Inflammatory macrophage treated with lipopolysaccharide for 4 hours (primary cell): ENCODE measurements around the gene SIGLEC9.

Experiments
- DNase-seq: peaks from one replicate; pipeline ENCODE4 v3.0.0-alpha.2; 2020

Gene SIGLEC9

DNA sequence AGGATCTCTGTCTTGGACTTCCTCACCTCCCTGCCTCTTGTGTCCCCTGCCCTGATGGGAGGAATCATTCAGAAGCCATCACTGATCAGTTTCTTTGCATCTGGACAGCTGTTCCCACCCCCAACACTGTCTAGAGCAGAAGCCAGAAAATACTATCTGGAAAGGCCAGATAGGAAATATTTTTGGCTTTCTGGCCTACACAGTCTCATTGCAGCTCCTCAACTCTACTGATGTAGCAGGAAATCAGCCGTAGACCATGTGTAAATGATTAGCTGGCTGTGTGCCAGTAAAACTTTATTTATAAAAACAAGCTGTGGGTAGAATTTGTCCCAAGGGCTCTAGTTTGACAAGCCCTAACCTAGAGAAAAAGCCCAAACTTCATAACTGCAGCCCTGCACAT is 23.0 kb downstream of the SIGLEC9 start:
- no peak for DNase-seq

GRCh38 chr19:51148580-51148979 is 23.9 kb downstream of the SIGLEC9 start:
- peak; percentile 58 for DNase-seq

DNA sequence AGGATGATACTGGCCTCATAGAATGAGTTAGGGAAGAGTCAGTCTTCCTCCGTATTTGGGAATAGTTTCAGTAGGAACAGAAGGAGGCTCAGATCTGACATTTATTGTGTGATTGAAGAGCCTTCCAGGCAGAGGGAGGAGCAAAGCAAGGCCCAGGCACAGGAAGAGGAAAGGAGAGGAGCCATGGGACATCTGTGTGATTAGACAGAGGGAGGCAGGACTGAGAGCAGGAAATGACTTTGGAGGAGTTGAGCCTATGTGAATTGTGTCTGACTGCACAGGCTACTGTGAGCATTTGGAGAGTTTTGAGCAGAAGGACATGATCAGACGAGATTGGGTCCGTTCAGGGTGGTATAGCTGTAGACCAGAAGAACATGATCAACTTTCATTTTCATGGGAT is 25.9 kb downstream of the SIGLEC9 start:
- DNase-seq: no peak

DNA sequence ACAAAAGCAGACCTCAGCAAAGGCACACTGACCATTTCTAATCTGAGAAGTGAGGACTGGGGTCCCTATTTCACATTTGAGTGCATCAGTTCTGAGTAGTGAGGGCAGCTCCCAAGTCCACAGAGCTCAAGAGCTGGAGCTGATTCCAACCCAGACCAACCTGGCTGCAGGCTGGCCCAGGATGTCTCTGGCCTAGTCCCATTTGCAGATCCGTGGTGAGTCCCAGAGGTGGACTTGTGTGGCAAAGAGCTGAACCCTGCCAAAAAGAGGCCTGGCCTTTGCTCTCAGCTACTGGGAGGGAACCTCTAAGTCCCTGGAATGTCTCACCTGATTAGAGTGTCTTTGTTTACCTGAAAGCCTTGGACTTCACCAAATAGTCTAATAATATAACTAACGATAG is 32.0 kb downstream of the SIGLEC9 start:
- DNase-seq: no peak

DNA sequence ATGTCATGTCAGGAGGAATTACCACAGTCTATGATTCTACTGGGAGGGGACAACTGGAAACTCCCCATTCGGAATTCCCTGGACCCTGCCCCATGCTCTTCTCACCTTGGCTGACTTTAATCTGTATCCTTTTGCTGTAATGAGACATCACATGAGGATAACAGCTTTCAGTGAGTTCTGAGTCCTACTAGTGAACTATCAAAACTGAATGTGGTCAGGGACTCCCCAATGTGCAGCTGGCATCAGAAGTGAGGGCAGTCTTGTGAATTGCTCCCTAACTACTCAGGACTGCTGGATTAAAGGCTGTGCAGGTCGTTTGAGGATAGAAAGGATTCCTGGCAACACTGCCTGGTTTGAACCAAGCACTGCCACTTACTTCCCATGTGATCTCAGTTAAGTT is 32.6 kb downstream of the SIGLEC9 start:
- no peak for DNase-seq

DNA sequence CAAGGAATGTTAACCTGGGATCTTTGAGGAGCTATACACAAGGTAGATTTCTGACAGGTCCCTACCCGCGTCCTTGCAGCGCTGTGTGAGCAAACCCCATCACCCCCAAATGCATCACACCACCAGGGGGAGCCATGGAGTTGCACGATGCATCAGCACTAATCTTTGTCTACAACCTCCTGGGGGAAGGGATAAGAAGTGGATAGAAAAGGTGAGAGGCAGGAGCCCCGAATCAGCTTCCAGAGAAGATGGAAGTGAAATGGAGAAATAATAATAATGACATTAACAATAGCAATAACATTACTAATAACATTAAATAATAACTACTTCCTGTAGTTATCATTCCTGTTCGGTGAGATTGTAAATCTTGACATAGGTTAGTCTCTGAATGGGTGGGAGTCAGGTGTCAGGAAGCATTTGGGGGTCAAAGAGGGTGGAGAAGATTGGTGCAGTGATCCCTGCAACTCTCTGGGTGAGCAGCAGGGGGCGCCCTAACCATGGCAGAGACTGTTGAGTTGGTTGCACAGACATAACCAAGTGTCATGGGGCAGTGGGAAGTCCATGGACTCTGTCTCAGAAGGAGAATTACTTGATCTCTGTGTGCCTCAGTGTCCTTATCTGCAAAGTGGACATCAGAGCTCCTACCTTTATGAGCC is 33.9 kb downstream of the SIGLEC9 start:
- DNase-seq: peak; percentile 69

DNA sequence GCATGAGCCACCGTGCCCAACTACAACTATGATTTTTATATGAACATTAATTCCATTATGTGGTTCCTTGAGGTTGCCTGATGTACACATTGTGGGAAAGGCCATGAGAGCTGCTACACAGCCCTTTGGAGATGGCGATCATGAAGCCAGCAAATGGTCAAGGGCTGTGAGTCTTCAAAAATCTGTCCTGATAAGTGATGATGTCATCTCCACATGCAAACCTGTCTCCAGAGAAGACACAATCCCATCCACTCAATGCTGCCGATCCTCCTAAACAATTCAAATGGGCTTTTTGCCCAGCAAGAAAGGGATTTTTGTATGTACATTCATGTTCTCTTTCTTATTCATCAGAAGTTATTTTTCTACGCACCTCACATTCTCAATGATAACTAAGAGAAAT is 35.0 kb downstream of the SIGLEC9 start:
- DNase-seq: no peak

- no peak for DNase-seq
Measured at GRCh38 chr19:51161266-51161665, 36.6 kb downstream of the SIGLEC9 start.

- no peak for DNase-seq
Measured at GRCh38 chr19:51161867-51162496, 37.3 kb downstream of the SIGLEC9 start.

DNA sequence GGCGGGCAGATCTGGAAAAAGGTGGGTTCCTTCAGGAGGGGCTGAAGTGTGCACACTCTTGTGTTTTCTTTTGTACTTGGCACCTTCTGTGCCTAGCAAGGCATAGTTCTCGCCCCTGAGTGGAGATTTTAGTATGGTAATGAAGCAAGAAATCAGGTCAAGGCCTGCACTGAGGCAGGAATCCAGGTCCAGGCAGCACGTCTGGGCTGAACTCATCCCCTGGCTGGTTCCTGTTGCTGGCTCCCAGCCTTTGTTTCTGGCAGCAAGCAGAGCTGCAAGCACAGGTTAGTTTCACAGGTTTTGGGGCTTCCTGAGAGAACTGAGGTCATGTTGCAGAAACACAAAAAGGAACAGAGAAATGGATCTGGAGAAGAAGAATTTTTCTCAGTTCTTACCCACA is 38.6 kb downstream of the SIGLEC9 start:
- no peak for DNase-seq

DNA sequence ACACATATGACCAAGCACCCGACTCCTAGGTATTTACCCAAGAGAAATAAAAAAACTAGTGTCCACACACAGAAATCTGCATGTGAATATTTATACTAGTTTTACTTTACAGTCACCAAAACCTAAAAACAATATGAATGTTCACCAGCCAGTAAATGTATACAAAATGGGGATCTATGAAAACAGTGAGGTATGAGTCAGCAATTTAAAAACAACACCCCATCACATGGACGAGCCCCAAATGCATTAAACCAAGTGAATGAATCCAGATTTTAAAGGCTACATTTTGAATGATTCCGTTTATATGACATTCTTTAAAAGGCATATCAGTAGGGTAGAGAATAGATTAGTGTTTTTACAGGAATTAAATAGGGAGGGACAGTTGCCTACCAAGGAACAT is 39.5 kb downstream of the SIGLEC9 start:
- no peak for DNase-seq

- DNase-seq: peak; percentile 86
Measured at GRCh38 chr19:51166846-51167490, 42.3 kb downstream of the SIGLEC9 start.

DNA sequence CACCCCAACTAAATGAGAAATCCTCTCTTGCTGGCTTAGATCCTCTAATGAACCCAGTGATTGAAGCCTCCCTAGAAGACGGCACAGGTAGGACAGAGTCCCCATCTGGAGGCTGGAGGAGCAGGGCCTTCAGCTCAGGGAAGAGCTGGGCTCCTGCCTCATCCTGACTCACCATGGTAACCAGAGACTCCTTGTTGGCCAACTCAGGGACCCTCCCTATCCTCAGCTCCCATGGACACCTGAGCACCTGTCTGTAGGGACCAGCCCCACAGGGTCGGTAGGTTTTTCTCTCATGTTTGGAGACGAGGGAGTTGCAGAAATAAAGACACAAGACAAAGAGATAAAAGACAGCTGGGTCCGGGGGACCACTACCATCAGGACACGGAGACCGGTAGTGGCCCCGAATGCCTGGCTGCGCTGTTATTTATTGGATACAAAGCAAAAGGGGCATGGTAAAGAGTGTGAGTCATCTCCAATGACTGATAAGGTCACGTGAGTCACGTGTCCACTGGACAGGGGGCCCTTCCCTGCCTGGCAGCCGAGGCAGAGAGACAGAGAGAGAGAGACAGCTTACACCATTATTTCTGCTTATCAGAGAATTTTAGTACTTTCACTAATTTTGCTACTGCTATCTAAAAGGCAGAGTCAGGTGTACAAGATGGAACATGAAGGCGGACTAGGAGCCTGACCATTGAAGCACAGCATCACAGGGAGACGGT is 44.0 kb downstream of the SIGLEC9 start:
- DNase-seq: no peak

- DNase-seq: peak; percentile 74
Measured at GRCh38 chr19:51169283-51169918, 44.7 kb downstream of the SIGLEC9 start.

- no peak for DNase-seq
Measured at GRCh38 chr19:51172223-51172622, 47.5 kb downstream of the SIGLEC9 start.

DNA sequence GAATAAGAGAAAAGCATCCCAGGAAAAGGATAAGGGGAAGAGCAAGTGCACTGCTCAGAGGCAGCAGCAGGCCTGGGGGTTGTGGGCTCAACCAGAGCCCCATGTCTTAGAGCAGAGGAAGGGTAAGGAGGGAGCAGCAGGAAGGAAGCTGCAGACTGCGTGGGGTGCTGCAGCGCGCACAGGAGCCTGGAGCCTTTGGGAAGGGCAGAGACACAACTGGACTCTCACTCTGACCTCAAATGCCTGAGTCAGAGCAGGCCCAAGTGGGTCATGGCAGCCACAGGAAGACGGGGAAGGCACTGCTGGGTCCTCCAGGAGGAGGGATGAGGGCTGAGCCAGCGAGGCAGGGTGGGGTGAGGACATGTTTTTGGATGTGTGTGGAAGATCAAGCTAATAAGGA is 49.0 kb downstream of the SIGLEC9 start:
- DNase-seq: peak; percentile 11

GRCh38 chr19:51179256-51179655 is 54.5 kb downstream of the SIGLEC9 start:
- DNase-seq: no peak
